ENCODE data around the gene TENM4.

Gene TENM4

GRCh38 chr11:78704811-78705210, 736.0 kb downstream of the TENM4 start:
- no peak overlapping the region for H3K4me3 ChIP-seq (ENCODE audit: low read depth in 1 of 2, low read length in 2 of 2)
- no peak for ATAC-seq (ENCODE audit: insufficient read depth, low read depth)
- TF ChIP-seq, protein P1, sequence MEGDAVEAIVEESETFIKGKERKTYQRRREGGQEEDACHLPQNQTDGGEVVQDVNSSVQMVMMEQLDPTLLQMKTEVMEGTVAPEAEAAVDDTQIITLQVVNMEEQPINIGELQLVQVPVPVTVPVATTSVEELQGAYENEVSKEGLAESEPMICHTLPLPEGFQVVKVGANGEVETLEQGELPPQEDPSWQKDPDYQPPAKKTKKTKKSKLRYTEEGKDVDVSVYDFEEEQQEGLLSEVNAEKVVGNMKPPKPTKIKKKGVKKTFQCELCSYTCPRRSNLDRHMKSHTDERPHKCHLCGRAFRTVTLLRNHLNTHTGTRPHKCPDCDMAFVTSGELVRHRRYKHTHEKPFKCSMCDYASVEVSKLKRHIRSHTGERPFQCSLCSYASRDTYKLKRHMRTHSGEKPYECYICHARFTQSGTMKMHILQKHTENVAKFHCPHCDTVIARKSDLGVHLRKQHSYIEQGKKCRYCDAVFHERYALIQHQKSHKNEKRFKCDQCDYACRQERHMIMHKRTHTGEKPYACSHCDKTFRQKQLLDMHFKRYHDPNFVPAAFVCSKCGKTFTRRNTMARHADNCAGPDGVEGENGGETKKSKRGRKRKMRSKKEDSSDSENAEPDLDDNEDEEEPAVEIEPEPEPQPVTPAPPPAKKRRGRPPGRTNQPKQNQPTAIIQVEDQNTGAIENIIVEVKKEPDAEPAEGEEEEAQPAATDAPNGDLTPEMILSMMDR (IDR thresholded peaks at IDR 0.05; ENCODE audit: borderline replicate concordance, extremely low read depth, low read length, poor library complexity, severe bottlenecking) = no peak
- TF ChIP-seq EZH2 (IDR thresholded peaks at IDR 0.05; ENCODE audit: borderline replicate concordance, low read depth, low read length, severe bottlenecking) = no peak
- H3K4me2 ChIP-seq (ENCODE audit: insufficient read depth, low read length) = no peak overlapping the region
- H3K9ac ChIP-seq (ENCODE audit: low read depth, low read length) = no peak overlapping the region
- H3K27ac ChIP-seq (ENCODE audit: low read length) = no peak overlapping the region
- H3K4me1 ChIP-seq (ENCODE audit: insufficient read depth, low read length) = no peaks in the 10 kb centered on the region
- H3K79me2 ChIP-seq (ENCODE audit: insufficient read depth, low read length) = no peaks in the 10 kb centered on the region
- no peaks in the 10 kb centered on the region for H4K20me1 ChIP-seq (ENCODE audit: insufficient read depth, low read length)
- peaks cover 17% of the 10 kb centered on the region for H3K27me3 ChIP-seq (ENCODE audit: insufficient read depth, low read length, poor library complexity)
- H3K36me3 ChIP-seq (ENCODE audit: insufficient read depth, low read length) = no peaks in the 10 kb centered on the region
- no peak overlapping the region for H2AFZ ChIP-seq (ENCODE audit: low read depth, low read length)
- no peaks in the 10 kb centered on the region for H3K9me3 ChIP-seq (ENCODE audit: insufficient read depth, low read length, severe bottlenecking)
- no peak for DNase-seq

GRCh38 chr11:78699609-78700135, 741.2 kb downstream of the TENM4 start:
- no peaks in the 10 kb centered on the region for H3K9me3 ChIP-seq (ENCODE audit: insufficient read depth, low read length, severe bottlenecking)

GRCh38 chr11:78698612-78699011, 742.2 kb downstream of the TENM4 start:
- Histone ChIP-seq H4K20me1 (ENCODE audit: insufficient read depth, low read length) (no peaks in the 10 kb centered on the region), H3K4me2 (ENCODE audit: insufficient read depth, low read length) (no peak overlapping the region), H3K36me3 (ENCODE audit: insufficient read depth, low read length) (no peaks in the 10 kb centered on the region), H3K9me3 (ENCODE audit: insufficient read depth, low read length, severe bottlenecking) (no peaks in the 10 kb centered on the region), H3K9ac (ENCODE audit: low read depth, low read length) (no peak overlapping the region), H3K4me1 (ENCODE audit: insufficient read depth, low read length) (no peaks in the 10 kb centered on the region), H3K79me2 (ENCODE audit: insufficient read depth, low read length) (no peaks in the 10 kb centered on the region), H3K27ac (ENCODE audit: low read length) (no peak overlapping the region), H3K4me3 (ENCODE audit: low read depth in 1 of 2, low read length in 2 of 2) (no peak overlapping the region), H3K27me3 (ENCODE audit: insufficient read depth, low read length, poor library complexity) (peaks cover 19% of the 10 kb centered on the region), H2AFZ (ENCODE audit: low read depth, low read length) (no peak overlapping the region)
- ATAC-seq (ENCODE audit: insufficient read depth, low read depth) (no peak), DNase-seq (no peak)
- TF ChIP-seq, protein P1 (IDR thresholded peaks at IDR 0.05; ENCODE audit: borderline replicate concordance, extremely low read depth, low read length, poor library complexity, severe bottlenecking) = no peak
- no peak for TF ChIP-seq EZH2 (IDR thresholded peaks at IDR 0.05; ENCODE audit: borderline replicate concordance, low read depth, low read length, severe bottlenecking)

More at GRCh38 chr11:78699609-78700135, 741.2 kb downstream of the TENM4 start:
- H3K9ac ChIP-seq (ENCODE audit: low read depth, low read length) = no peak overlapping the region
- H2AFZ ChIP-seq (ENCODE audit: low read depth, low read length) = no peak overlapping the region
- no peak overlapping the region for H3K27ac ChIP-seq (ENCODE audit: low read length)
- no peak overlapping the region for H3K4me2 ChIP-seq (ENCODE audit: insufficient read depth, low read length)
- H3K4me3 ChIP-seq (ENCODE audit: low read depth in 1 of 2, low read length in 2 of 2) = no peak overlapping the region
- ATAC-seq (ENCODE audit: insufficient read depth, low read depth) (no peak), DNase-seq (no peak)
- no peaks in the 10 kb centered on the region for H4K20me1 ChIP-seq (ENCODE audit: insufficient read depth, low read length)
- no peaks in the 10 kb centered on the region for H3K79me2 ChIP-seq (ENCODE audit: insufficient read depth, low read length)
- H3K4me1 ChIP-seq (ENCODE audit: insufficient read depth, low read length) = no peaks in the 10 kb centered on the region
- H3K27me3 ChIP-seq (ENCODE audit: insufficient read depth, low read length, poor library complexity) = peaks cover 19% of the 10 kb centered on the region
- no peak for TF ChIP-seq EZH2 (IDR thresholded peaks at IDR 0.05; ENCODE audit: borderline replicate concordance, low read depth, low read length, severe bottlenecking)
- TF ChIP-seq, protein P1 (IDR thresholded peaks at IDR 0.05; ENCODE audit: borderline replicate concordance, extremely low read depth, low read length, poor library complexity, severe bottlenecking) = no peak
- no peaks in the 10 kb centered on the region for H3K36me3 ChIP-seq (ENCODE audit: insufficient read depth, low read length)

Data from DND-41 (cell line).